ENCODE results near the gene CFAP20.
"Not testable (repeated sequence)": the region's sequence is repeated elsewhere in the genome, so short reads cannot be mapped to it uniquely, and the experiment has no call there.

The CFAP20 gene

GRCh38 chr16:58095575-58095960 is 33.6 kb downstream of the CFAP20 start:
- DNase-seq = not testable (repeated sequence)

GRCh38 chr16:58094791-58095574 is 34.2 kb downstream of the CFAP20 start:
- DNase-seq = no peak

GRCh38 chr16:58094026-58094425 is 35.2 kb downstream of the CFAP20 start:
- DNase-seq = no peak

GRCh38 chr16:58090396-58090795 is 38.8 kb downstream of the CFAP20 start:
- not testable (repeated sequence) for DNase-seq

GRCh38 chr16:58088091-58088490 is 41.1 kb downstream of the CFAP20 start:
- no peak for DNase-seq

- no peak for DNase-seq
Measured at GRCh38 chr16:58087209-58087913, 41.8 kb downstream of the CFAP20 start.

- DNase-seq = no peak
Measured at GRCh38 chr16:58086381-58087208, 42.6 kb downstream of the CFAP20 start.

GRCh38 chr16:58085584-58086251 is 43.5 kb downstream of the CFAP20 start:
- no peak for DNase-seq

- no peak for DNase-seq
Measured at GRCh38 chr16:58085171-58085570, 44.0 kb downstream of the CFAP20 start.

GRCh38 chr16:58084635-58085034 is 44.5 kb downstream of the CFAP20 start:
- no peak for DNase-seq

GRCh38 chr16:58082381-58082780 is 46.8 kb downstream of the CFAP20 start:
- DNase-seq = no peak

- DNase-seq = not testable (repeated sequence)
Measured at GRCh38 chr16:58080657-58081056, 48.5 kb downstream of the CFAP20 start.

- DNase-seq = no peak
Measured at GRCh38 chr16:58077796-58078195, 51.4 kb downstream of the CFAP20 start.

GRCh38 chr16:58076514-58076913 is 52.7 kb downstream of the CFAP20 start:
- DNase-seq = no peak

- no peak for DNase-seq
Measured at GRCh38 chr16:58074657-58075056, 54.5 kb downstream of the CFAP20 start.

- DNase-seq = not testable (repeated sequence)
Measured at GRCh38 chr16:58073086-58073485, 56.1 kb downstream of the CFAP20 start.

GRCh38 chr16:58072134-58072533 is 57.0 kb downstream of the CFAP20 start:
- DNase-seq = not testable (repeated sequence)

- DNase-seq = no peak
Measured at GRCh38 chr16:58070585-58070984, 58.6 kb downstream of the CFAP20 start.

All from activated T-cell treated with anti-CD3 and anti-CD28 coated beads, Interleukin-2, amount 50 U/mL, for 1 hour (primary cell).